ENCODE data around the gene PIP4K2B.
"Not testable (repeated sequence)": the region's sequence is repeated elsewhere in the genome, so short reads cannot be mapped to it uniquely, and the experiment has no call there.

Gene PIP4K2B

DNA sequence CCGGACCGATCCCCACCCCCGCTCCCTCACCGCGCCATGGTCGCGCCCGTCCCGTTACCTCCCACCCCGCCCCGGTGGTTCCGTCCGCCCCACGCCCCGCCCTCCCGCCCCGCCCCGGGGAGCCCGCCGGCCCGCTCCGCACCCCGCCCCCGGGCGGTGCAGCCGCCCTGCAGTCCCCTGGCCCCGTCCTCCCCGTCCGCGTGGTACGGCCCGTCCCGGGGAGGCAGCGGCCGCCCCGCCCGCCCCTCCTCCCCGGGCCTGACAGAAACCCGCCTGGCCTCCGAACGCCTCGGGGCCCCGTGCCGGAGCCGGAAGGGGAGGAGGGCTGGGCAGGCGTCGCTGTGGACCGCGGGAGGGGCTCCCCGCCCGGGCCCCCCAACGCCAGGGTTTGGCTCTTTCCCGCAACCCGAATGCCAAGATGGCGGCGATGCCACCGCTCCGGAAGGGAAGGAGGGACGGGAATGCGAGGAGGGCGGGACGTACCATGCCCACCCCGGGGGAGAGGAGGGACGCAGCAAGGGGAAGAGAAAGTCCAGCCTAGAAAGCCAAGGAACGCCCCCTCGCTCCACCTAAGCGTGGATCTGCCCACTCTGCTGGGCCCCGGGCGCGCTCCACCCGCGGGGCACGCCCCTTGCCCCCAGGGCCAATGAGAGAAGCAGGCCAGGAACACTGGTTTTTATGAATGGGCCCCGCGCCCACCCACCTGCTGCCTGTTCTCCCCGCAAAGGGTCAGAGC, at the start of gene PIP4K2B:
Gene PIP4K2B (minus strand): TSS at position 56 of the 736 bp plus-strand sequence. CDS start 132 bp downstream, outside the sequence.
- peak; percentile 86 for DNase-seq

- DNase-seq, result no peak
Observed at GRCh38 chr17:38848557-38848891, 49.2 kb upstream of the PIP4K2B start.

GRCh38 chr17:38844261-38844757, 45.0 kb upstream of the PIP4K2B start:
- DNase-seq, result no peak

- DNase-seq, result no peak
Observed at GRCh38 chr17:38825762-38826247, 26.4 kb upstream of the PIP4K2B start.

DNA sequence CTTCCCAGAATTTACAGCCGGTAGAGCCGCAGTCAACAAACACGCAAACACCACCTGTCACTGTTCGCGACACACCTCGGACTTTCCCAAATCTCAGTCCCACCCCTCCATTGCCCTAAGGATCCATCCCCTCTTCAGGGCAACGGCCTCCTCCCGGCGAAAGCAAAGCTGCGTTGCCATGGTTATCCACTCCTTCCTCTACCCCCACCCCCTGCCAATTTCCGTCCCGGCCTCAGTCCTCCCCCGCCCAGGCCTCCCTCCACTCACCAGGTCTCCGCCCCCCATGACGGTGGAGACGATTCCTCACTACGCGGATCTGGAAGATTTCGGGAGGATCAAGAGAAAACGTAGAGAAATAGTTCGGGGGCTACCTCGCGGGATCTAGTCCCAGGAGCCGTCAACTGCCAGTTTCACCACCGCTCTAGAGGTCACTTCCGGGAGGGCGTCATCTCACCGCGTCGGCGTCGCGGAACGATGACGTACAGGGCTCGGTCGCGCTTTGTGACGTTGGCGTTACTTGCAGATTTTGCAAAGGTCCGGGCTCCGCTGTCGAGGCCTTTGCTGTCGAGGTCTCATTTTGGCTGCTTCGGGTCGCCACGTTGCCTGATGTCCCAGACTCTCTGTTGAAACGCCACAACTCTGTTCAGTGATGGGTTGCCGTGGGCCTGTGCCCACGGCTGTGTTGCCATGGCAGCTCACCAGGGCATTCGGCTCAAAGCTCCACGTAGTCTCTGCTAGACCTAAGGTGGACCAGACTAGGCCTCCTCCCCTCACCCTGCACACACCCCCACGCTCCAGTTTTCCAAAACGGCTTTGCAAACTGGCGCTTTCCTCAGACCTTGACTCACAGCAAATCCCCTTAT, 25.8 kb upstream of the PIP4K2B start, which contains the start of gene CWC25:
Gene CWC25 (minus strand): TSS at position 423 of the 863 bp plus-strand sequence. CDS start 138 bp downstream, at position 285.
- peak; percentile 97 for DNase-seq

DNA sequence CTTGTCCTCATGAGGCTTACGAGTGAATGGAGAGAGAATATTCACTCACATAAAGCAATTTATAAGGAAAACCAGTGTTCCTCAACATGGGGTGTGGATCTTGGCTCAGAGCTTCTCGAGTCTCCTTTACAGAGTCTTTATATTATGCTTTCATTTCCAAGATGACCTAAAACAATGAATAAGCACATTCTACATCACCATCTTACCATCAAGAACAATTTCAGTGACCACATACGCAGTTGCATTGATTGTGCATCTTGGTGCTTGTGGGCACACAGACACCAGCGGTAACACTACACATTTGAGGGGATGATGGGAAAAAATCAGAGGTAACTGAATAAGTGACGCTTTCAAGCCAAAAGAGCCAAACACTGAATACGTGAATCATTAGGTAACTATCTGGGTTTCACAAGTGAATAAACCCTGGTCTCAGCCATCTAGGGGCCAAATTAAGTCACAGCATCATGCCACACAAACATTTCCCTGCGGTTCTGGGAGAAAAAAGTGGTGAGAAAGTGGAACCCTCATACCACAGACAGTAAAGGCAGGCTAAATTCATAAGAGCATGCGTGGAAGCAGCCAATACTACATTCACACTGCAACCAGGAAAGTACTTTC, 16.3 kb upstream of the PIP4K2B start:
- DNase-seq, result peak; percentile 35

DNA sequence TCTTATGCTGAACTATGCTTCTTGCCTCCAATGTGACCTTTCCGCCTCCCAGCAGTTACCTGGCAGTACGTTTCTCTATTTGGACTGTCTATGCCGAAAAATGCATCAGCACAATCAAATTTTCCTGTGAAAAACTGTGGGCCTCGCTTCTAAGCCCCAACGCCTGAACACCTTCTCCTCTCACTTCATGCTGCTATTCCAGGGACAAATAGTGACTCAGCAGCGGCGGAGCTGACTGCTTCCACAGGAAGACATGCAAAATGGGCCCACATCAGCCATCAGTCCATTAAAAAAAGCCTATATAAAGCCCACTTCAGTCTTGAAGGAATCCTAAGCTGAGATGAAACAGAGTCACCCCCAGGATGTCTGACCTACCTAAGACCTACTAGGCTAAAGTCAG, 10.5 kb upstream of the PIP4K2B start:
- DNase-seq, result no peak

GRCh38 chr17:38800237-38800760, 943 bp upstream of the PIP4K2B start:
- DNase-seq, result no peak

- DNase-seq, result peak; percentile 62
Observed at GRCh38 chr17:38798614-38799500, 499 bp downstream of the PIP4K2B start.

- no peak for DNase-seq
Observed at GRCh38 chr17:38797828-38798227, 1.5 kb downstream of the PIP4K2B start.

DNA sequence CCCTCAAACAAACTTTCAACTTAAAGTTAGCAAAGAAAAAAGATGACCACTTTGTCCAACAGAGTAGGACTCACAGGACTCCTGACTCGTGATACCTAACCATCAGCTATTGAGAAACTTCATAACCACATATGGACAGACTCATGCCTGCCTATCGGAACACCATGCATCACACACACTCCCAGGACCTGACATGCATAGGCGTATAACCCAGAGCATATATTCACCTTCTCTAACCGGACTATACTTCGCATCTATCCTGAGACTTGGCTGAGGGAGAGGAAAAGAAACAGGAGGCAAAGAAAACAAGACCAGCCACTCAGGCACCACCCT, 2.2 kb downstream of the PIP4K2B start:
- no peak for DNase-seq

DNA sequence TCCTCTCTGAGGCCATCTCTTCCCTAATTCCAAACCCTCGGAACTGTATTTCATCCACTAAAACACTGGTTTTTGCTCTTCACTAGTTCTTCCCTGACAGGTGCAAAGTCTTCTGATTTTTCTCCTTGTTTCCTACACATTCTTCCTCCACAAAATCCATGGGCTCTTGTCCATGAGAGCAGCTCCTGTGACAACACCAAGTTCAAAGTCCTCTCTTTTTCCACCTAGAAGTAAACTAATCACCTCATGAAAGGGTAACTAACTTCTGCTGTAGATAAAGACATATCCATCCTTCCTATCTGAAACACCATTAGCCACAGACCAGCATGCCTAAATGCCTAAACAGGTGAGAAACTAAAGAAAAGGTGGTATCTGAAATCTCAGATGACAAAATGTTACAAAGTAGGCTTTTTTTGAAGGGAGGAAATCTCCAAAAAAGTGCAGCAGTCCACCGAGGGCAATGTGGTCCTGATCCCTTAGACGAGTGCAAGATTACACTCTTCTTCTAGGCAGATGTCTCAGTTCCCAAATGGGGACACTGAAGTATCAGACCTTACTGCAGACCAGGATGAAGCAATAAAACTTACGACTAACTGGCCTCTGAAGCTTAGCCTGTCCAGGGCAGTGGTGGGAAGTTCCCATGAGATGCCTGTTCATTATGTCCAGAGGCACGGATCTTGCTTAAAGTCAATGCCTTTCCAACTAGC, 2.8 kb downstream of the PIP4K2B start:
- DNase-seq, result no peak

- no peak for DNase-seq
Observed at GRCh38 chr17:38794221-38794620, 5.1 kb downstream of the PIP4K2B start.

- DNase-seq, result no peak
Observed at GRCh38 chr17:38791162-38791561, 8.2 kb downstream of the PIP4K2B start.

GRCh38 chr17:38790148-38790707, 9.1 kb downstream of the PIP4K2B start:
- not testable (repeated sequence) for DNase-seq

- DNase-seq, result no peak
Observed at GRCh38 chr17:38789185-38789584, 10.2 kb downstream of the PIP4K2B start.

GRCh38 chr17:38787999-38788398, 11.4 kb downstream of the PIP4K2B start:
- not testable (repeated sequence) for DNase-seq

GRCh38 chr17:38786372-38786771, 13.0 kb downstream of the PIP4K2B start:
- no peak for DNase-seq

DNA sequence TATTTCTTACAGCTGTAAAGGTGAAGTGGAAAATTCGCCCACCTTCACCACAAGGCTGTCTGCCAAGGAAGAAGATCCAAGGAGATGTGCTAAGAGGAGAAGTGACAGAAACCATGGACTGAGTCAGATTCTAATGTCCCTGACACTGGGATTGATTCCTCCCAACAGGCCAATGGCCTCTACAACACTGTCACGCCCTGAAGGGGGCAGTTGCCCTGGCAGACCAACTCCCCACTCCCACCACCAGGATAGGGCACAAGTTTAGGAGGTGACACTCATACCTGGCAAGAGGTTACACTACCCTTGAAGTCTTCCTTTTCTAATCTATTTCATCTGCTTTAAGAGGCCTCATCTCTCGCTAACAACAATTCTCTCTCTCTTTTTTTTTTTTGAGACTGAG, 16.1 kb downstream of the PIP4K2B start:
- DNase-seq, result no peak

DNA sequence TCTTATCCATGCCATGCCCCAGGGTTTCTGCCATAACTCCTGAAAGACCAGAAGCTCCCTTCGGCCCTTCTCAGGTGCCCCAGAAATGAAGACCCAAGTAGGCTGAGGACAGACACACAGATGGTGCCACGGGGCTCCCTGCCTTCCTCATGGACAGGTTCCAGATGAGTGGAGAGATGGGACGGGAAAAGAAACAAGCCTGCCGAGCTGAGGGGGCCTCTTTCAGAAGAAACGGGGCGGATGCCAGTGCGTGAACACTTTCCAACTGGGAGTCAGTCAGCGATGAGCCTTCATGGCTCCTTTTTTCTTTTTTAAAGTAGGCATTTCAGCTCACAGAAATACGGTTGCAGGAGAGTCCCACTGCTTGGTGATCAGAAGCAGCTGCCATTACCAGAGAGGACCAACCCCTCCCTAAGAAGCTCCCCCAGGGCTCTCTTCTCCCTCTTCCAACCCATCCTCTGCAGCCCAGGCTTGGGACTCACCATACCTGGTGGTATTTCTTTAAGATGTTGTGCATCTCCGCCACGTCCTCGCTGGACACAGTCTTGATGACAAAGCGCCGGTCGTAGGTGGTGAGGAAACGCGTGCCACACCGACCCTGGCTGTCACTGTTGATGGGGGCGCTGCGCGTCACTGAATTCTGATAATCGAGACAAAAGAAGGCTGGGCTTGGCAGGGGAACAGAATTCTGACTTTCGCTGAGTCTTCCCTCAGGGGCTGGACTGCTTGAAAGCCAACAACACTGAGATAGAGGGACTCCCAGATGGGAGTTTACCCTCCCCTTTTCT, 19.2 kb downstream of the PIP4K2B start:
- DNase-seq, result no peak
